ENCODE data around the gene HDAC9.

HDAC9 gene

GRCh38 chr7:18666107-18666728, 170.7 kb downstream of the HDAC9 start:
- peak; percentile 34 for DNase-seq (ENCODE audit: low read depth)

DNA sequence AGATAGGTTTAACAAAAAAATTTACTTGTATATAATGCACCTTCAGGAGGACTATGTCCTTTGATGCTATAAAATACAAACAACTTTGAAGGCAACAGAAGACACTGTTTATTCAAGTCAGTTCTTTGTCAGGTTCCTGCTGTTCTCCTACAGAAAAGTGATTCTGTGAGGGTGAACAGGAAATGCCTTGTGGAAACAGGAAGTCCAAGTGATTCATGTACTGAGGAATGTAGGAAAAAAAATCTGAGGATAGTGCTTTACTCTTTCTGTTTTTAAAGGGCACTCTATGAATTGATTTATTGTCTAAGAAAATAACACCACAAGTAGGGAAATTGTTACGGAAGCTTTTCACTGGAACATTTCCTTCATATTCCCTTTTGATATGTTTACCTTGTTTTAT, 171.9 kb downstream of the HDAC9 start:
- DNase-seq (ENCODE audit: low read depth) = no peak

GRCh38 chr7:18671176-18671575, 175.6 kb downstream of the HDAC9 start:
- DNase-seq (ENCODE audit: low read depth) = no peak

GRCh38 chr7:18675579-18675978, 180.0 kb downstream of the HDAC9 start:
- no peak for DNase-seq (ENCODE audit: low read depth)

DNA sequence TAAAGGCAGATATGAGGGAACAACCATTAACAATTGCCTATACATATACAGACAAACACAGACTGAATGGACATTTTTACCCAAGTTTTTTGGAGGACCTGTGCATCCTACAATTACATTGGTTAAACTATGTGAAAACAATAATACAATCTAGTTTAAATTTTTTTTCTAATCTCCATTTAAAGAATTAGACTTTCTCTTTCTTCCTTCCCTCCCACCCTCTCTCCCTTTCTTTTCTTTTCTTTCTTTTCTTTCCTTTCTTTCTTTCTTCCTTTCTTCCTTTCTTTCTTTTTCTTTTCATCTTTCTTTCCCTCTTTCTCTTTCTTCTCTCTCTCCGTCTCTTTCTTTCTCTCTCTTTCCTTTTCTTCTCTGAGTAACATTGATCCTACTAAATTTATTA, 183.7 kb downstream of the HDAC9 start:
- DNase-seq (ENCODE audit: low read depth) = no peak

GRCh38 chr7:18680576-18680975, 185.0 kb downstream of the HDAC9 start:
- no peak for DNase-seq (ENCODE audit: low read depth)

GRCh38 chr7:18684916-18685315, 189.4 kb downstream of the HDAC9 start:
- no peak for DNase-seq (ENCODE audit: low read depth)

DNA sequence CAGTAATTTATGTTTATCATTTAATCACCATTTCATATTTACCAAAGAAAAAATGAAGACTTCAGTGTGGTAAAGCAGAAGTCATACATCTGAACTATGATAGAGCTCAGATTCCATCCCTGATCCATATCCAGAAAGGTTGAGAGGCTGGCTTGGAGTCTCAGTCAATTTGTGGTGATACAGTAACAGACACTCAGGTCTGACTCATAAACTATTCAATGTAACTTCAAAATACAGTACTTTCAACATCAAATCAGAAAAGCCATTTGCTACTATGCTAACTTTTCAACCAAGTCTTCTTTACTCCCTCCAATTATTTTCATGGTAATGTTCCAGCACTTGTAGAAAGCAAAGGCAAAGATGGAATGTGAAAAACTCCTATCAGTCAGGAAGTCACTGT, 190.4 kb downstream of the HDAC9 start:
- DNase-seq (ENCODE audit: low read depth) = no peak

DNA sequence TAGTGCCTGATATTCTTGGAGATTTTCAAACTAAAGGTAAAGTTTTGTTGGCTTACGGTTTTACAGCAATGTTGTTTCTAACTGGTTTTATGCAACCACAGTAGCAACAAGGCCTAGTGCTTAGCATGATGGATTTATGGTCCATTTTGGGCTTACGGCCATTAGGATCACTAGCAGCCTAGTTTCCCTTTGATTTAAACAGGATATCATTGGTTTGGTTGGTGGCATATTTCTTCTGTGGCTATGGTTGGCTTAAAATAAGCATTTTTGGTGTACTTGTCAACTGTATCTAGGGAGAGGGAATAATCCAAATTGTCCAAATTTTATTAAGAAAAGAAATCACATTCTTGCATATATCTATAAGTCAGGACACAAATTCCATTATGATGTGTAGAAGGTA, 194.0 kb downstream of the HDAC9 start:
- no peak for DNase-seq (ENCODE audit: low read depth)

DNA sequence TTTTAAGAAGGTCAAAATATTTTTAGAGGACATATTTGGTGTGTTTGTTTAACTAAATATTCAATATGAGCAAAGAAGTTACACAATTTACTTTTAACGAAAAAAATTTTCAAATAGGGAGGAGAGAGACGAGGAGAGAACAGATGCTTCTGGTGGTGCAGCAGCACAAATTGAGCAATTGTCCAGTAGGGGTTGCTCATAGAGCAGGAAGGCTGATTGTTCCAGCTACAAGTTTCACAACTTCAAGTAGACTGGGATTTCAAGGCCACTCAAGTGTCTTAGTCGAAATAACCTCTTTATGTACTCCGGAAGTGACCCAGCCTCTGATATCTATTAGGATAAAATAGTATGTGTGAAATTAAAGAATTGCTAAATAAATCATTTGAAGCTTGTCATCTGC, 197.9 kb downstream of the HDAC9 start:
- DNase-seq (ENCODE audit: low read depth) = no peak

- no peak for DNase-seq (ENCODE audit: low read depth)
Measured at GRCh38 chr7:18693816-18694215, 198.3 kb downstream of the HDAC9 start.

GRCh38 chr7:18694484-18694883, 198.9 kb downstream of the HDAC9 start:
- no peak for DNase-seq (ENCODE audit: low read depth)

DNA sequence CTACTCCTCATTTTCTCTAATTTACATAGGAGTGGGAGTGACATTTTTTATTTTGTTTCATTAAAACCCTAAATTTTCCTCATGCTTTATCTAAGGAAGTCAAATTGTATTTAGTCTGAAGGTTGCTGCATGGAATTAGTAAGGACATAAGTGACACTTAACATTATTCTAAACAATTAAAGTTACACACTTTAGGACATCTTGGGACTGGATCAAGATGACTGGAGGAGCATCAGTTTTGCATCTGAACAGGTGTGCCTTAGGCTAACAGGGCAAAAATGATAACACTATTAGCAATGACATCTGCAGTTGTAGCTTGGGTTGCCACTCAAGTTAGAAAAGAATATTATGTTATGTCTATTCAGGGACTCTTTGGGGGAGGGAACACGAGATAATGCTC, 199.4 kb downstream of the HDAC9 start:
- no peak for DNase-seq (ENCODE audit: low read depth)

- DNase-seq (ENCODE audit: low read depth) = no peak
Measured at GRCh38 chr7:18698258-18698734, 202.7 kb downstream of the HDAC9 start.

- no peak for DNase-seq (ENCODE audit: low read depth)
Measured at GRCh38 chr7:18700147-18700546, 204.6 kb downstream of the HDAC9 start.

DNA sequence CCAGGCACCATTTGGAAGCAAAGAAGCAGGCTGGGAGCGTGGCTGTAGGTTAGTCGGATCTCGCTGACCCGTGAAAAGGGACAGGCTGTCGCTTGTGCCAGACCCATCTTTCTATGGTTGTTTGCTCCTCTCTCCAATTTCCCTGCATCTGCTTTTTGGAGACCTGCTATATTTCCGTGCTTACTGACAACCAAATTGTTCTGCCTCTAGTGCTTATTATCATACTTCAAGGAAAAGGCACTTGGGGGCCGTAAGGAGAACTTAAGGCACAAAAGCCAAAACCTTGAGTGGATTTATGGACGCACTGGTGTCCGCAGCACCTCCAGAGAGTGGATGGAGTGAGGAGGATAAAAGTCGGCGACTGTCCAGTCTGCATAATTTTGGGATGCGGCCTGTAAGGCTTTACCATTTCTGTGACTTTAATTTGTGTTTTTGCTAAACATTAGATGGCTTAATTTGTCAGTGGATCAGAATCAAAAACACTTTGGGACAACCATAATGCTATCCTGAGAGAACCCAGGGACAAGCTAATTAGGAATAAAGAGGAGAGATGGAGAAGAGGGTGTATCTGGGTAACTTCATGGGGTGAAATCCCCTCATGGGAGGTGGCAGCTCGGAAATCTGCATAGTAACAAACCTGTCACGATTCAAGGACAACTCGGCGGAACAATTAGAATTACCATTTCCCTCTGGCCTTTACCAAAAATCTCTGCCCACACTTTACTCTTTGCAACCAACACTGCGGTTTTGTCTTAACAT, 206.7 kb downstream of the HDAC9 start:
- no peak for DNase-seq (ENCODE audit: low read depth)

GRCh38 chr7:18703685-18704084, 208.1 kb downstream of the HDAC9 start:
- DNase-seq (ENCODE audit: low read depth) = no peak

DNA sequence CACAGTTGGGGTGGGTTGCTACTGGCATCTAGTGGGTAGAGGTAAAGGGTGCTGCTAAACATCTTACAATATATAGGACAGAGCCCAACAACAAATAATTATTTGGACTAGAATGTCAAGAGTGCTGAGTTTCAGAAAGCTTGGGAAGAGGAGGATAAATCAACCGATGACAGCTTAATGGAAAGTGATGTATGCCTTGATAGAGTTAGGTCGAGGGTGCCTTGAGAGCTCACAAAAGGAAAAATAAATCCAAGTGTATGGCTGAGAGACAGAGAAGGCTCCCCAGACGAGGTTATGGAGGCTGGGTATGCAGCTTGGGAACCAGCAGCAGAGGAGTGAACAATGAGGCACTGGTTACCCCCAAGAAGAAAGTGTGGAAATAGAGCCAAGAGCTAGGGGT, 211.1 kb downstream of the HDAC9 start:
- no peak for DNase-seq (ENCODE audit: low read depth)

DNA sequence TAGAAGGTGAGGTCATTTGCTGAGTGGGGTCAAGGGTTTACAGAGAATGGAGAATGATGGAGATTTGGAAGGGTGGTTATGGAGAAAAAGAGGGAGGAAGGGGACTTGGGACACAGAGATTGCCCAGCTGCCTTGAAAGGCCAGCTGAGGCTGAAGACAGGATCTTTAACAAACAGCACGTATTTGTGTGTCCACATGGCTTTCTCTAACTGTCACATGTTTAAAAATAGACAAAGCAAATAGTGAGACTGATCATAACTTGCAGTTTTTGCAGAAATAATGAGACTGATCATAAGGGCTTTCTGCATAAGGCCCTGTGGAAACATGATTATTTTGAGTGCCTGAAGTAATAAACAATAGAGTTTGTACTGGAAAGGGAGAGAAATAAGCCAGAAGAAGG, 212.7 kb downstream of the HDAC9 start:
- DNase-seq (ENCODE audit: low read depth) = no peak

- DNase-seq (ENCODE audit: low read depth) = no peak
Measured at GRCh38 chr7:18715988-18716387, 220.4 kb downstream of the HDAC9 start.

DNA sequence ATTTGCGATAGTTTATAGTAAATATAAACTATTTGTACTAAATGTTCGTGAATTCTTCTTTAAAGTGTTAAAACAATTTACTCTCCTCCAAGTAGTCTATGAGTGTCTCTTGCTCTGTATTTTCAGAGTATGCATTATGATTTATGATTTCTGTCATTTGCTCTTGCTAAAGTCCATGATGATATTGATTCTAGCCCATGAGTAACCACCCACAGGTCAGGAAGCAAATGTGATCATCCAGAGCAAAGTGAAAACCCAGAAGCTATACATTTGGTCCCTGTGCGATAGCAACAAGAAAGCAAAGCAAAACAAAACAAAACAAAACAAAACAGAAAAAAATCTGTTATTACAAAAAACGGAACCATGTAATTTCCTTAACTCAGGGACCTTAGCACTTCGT, 225.9 kb downstream of the HDAC9 start:
- no peak for DNase-seq (ENCODE audit: low read depth)

- DNase-seq (ENCODE audit: low read depth) = no peak
Measured at GRCh38 chr7:18724318-18724717, 228.8 kb downstream of the HDAC9 start.

DNA sequence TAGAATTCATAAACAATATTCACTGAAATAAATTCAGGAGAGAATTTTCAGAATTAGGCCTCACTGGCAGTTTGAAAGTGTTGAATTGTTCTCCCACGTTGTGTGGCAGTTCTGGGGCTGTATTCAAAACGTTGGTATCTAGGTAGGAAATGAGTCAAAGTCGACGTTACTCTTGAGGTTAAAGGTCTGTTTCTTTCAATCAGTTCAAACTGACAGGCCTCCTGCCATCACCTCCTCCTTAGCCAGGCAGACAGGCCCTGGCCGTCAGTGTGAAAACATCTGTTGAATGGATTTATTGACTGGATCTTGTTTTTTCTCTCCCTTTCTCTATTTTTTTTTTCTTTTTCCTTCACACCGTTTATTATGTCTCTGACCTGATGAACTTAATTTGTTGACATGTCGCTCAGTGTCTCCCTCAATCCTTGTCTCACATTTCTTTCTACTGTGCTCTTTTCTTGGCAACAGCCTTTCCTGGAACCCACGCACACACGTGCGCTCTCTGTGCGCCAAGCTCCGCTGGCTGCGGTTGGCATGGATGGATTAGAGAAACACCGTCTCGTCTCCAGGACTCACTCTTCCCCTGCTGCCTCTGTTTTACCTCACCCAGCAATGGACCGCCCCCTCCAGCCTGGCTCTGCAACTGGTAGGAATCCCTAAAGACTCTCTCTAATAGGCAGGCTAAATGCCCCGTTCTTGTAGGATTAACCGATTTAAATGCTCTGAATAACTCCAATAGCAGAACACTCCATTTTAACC, 231.7 kb downstream of the HDAC9 start:
- no peak for DNase-seq (ENCODE audit: low read depth)

Data from stimulated activated CD8-positive, alpha-beta memory T cell treated with anti-CD3 and anti-CD28 coated beads, Interleukin-7, amount 100 ng/mL, for 24 hours (primary cell).